Measurements from ENCODE around the gene CCDC190. TPM values are rescaled to one million over a fixed set of nuclear protein-coding genes. Genes with fewer than 3 reads are reported as not detected.

Gene CCDC190
- total and polyA plus RNA-seq, 9 donors: 0.43 TPM; not detected in 8

DNA sequence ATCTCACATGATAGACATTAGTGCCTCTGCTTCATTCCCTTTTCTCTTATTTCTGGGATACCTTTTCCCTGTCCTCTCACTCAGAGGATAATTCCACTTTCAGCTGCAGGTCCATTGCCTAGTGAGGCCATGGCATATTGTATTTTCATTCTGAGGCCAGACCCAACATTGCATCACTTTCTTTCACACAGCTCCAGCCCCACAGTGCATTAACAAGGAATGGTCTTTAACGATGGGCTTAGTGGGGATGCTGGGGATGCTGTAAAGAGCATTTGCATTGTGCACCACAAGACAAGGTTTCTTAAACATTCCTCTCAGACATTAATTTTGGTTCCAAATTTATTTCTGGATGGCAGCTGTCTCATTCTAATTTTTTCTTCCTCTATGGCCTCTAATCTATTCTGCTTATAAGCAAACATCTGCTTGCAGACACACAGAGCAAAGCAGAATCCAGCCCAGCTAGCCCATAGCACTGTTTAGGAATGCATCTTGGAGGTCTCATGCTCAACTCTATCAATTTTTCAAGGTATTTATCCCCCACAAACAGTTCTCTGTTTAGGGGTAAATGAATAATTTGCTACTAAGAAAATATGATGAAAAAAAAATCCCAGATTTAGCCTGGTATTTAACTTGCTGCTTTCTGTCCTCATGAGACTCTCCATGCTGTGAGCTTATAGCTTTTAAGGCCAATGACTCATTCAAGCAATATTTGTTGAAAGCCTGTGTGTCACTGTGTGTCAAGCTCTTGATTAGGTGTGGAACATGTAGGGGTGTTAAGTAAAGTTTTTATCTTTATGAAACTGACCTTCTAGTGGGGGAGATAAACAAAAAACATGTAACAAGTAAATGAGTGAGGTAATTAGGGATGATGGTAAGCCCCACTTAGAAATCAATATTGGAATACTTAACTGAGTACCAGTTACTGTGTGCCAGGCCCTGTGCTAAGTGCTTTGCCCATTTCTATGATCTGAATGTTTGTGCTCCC lies 44.5 kb upstream of the CCDC190 start:
- no peaks in the 10 kb centered on the region for H3K9me3 ChIP-seq
- intact Hi-C loops (cut with DNase I): no loop called here
- H3K4me1 ChIP-seq (ENCODE audit: insufficient read depth): no peaks in the 10 kb centered on the region
- H3K27ac ChIP-seq: no peak overlapping the region
- DNase-seq: no peak
- H3K4me3 ChIP-seq: no peak overlapping the region
- TF ChIP-seq EP300 (IDR thresholded peaks at IDR 0.05) (no peak), POLR2A (IDR thresholded peaks at IDR 0.05) (no peak)
- H3K27me3 ChIP-seq: no peaks in the 10 kb centered on the region
- WGBS, 3 donors: 35 to 61% (median 41%) methylated on average over 1 of the region's 1 CpG
- no peaks in the 10 kb centered on the region for H3K36me3 ChIP-seq

DNA sequence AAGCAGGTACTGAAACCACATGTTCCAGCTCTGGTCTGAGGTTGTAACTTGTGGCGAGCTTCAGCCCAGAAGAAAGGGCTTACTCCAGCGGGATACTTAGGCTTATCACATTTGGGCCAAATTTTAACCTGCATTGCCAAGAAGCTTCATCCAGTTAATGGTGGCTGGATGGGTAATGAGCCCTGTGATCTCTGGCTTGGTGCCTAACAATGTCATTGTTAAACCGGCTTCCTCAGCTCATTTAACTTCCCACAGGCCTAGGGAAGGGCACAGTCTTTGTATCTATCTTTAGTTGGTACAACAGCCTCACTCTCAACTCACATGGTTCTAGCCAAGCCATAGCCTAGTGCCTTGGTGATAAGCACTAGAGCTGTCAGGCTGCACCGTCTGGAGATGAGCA lies 43.6 kb upstream of the CCDC190 start:
- H3K27me3 ChIP-seq: no peaks in the 10 kb centered on the region
- WGBS, 3 donors: 59 to 73% (median 68%) methylated on average over 4 of the region's 4 CpGs
- no peaks in the 10 kb centered on the region for H3K36me3 ChIP-seq
- H3K4me3 ChIP-seq: no peak overlapping the region
- intact Hi-C loops (cut with DNase I): no loop called here
- H3K9me3 ChIP-seq: no peaks in the 10 kb centered on the region
- no peaks in the 10 kb centered on the region for H3K4me1 ChIP-seq (ENCODE audit: insufficient read depth)
- TF ChIP-seq POLR2A (IDR thresholded peaks at IDR 0.05) (no peak), EP300 (IDR thresholded peaks at IDR 0.05) (no peak)
- TF ChIP-seq, protein P1, sequence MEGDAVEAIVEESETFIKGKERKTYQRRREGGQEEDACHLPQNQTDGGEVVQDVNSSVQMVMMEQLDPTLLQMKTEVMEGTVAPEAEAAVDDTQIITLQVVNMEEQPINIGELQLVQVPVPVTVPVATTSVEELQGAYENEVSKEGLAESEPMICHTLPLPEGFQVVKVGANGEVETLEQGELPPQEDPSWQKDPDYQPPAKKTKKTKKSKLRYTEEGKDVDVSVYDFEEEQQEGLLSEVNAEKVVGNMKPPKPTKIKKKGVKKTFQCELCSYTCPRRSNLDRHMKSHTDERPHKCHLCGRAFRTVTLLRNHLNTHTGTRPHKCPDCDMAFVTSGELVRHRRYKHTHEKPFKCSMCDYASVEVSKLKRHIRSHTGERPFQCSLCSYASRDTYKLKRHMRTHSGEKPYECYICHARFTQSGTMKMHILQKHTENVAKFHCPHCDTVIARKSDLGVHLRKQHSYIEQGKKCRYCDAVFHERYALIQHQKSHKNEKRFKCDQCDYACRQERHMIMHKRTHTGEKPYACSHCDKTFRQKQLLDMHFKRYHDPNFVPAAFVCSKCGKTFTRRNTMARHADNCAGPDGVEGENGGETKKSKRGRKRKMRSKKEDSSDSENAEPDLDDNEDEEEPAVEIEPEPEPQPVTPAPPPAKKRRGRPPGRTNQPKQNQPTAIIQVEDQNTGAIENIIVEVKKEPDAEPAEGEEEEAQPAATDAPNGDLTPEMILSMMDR (IDR thresholded peaks at IDR 0.05): no peak
- no peak overlapping the region for H3K27ac ChIP-seq
- no peak for DNase-seq

DNA sequence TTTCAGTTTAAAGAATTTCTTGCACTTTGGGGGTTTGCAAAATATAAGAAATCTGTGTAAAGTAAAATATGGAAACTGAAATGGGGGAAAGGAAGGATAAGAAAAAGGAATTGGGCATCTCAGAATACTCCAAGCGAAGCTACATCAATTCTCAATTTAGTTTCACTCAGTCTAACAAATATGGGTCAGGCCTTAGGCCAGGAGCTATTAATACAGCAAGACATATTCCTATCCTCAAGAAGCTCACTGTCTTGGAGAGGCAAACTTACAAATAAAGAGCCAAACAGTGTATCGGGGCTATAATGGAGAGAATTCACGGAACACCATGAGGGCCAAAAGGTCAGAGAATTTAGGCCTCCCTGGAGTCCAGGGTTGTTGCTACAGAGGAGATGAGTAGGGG lies 43.0 kb upstream of the CCDC190 start:
- H3K4me3 ChIP-seq: no peak overlapping the region
- H3K4me1 ChIP-seq (ENCODE audit: insufficient read depth): no peaks in the 10 kb centered on the region
- intact Hi-C loops (cut with DNase I): no loop called here
- 89 to 92% (median 90%) methylated on average over 3 of the region's 3 CpGs for WGBS, 3 donors
- no peak overlapping the region for H3K27ac ChIP-seq
- no peak for TF ChIP-seq POLR2A (IDR thresholded peaks at IDR 0.05)
- TF ChIP-seq, protein P1 (IDR thresholded peaks at IDR 0.05): no peak
- no peaks in the 10 kb centered on the region for H3K9me3 ChIP-seq
- no peaks in the 10 kb centered on the region for H3K36me3 ChIP-seq
- H3K27me3 ChIP-seq: no peaks in the 10 kb centered on the region
- no peak for DNase-seq

DNA sequence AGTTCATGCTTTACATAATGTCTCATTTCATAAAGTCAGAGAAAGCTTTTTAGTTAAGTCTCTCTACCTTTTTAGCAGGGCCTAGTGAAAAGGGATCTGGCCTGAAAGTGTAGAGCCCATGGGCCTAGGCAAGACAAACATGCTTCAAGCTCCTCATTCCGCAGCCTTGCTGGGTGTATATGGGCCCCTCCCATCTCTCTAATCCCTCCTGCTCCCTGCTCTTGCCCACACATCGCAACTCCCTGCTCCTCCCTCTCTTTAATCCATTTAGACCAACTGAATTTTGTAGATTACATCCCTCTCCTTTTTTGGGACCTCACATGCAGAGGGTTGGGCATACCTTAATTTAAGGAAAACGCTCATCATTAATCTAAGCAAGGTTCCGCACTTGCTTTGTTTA lies 42.3 kb upstream of the CCDC190 start:
- intact Hi-C loops (cut with DNase I): no loop called here
- Histone ChIP-seq H3K27me3 (no peaks in the 10 kb centered on the region), H3K36me3 (no peaks in the 10 kb centered on the region), H3K9me3 (no peaks in the 10 kb centered on the region), H3K27ac (no peak overlapping the region), H3K4me1 (ENCODE audit: insufficient read depth) (no peaks in the 10 kb centered on the region), H3K4me3 (no peak overlapping the region)
- WGBS, 3 donors: 79 to 93% (median 88%) methylated on average over 4 of the region's 4 CpGs
- no peak for DNase-seq
- TF ChIP-seq EP300 (IDR thresholded peaks at IDR 0.05) (no peak), POLR2A (IDR thresholded peaks at IDR 0.05) (no peak)
- TF ChIP-seq, protein P1 (IDR thresholded peaks at IDR 0.05): no peak

DNA sequence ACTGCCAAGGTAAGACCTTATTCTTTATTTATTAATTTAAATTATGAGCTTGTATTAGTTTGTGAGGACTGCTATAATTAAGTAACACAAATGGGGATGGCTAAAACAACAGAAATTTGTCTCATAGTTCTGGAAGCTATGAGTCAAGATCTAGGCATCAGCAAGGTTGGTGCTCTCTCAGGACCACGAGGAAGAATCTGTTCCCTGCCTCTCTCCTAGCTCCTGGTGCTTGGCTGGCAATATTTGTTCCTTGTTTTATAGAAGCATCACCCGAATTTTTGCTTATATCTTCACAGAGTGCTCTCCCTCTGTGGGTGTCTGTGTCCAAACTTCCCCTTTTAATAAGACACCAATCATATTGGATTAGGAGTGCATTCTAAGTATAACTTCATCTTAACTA lies 41.4 kb upstream of the CCDC190 start:
- Histone ChIP-seq H3K4me1 (ENCODE audit: insufficient read depth) (no peaks in the 10 kb centered on the region), H3K9me3 (no peaks in the 10 kb centered on the region), H3K36me3 (no peaks in the 10 kb centered on the region), H3K4me3 (no peak overlapping the region), H3K27me3 (no peaks in the 10 kb centered on the region), H3K27ac (no peak overlapping the region)
- 60 to 71% (median 65%) methylated on average over 2 of the region's 2 CpGs for WGBS, 3 donors
- intact Hi-C loops (cut with DNase I): no loop called here
- TF ChIP-seq, protein P1 (IDR thresholded peaks at IDR 0.05): no peak
- TF ChIP-seq POLR2A (IDR thresholded peaks at IDR 0.05) (no peak), EP300 (IDR thresholded peaks at IDR 0.05) (no peak)
- no peak for DNase-seq

All from ovary (tissue), 9 donors.